Measurements from ENCODE around the gene MPHOSPH10.
"Not testable (repeated sequence)": the region's sequence is repeated elsewhere in the genome, so short reads cannot be mapped to it uniquely, and the experiment has no call there.

GRCh38 chr2:71085325-71086003 lies 45.0 kb upstream of the MPHOSPH10 start:
- TF ChIP-seq CTCF (IDR thresholded peaks at IDR 0.05); POLR2AphosphoS5 (IDR thresholded peaks at IDR 0.05); POLR2A (IDR thresholded peaks at IDR 0.05; ENCODE audit: low read depth); EP300 (IDR thresholded peaks at IDR 0.05): not testable (repeated sequence)

Data from esophagus muscularis mucosa (tissue), 4 donors.